GM12874 (cell line): Measurements from ENCODE around the gene RNU6-1.

ENCODE experiments used
- TF ChIP-seq, protein P1 (sequence below): IDR thresholded peaks from 2 replicates; pipeline ENCODE4 v1.5.1; 2011; ENCODE audit warnings: low read depth, mild to moderate bottlenecking, control low read depth, low read length, moderate library complexity; ENCODE audit not compliant: insufficient read depth

RNU6-1 gene

DNA sequence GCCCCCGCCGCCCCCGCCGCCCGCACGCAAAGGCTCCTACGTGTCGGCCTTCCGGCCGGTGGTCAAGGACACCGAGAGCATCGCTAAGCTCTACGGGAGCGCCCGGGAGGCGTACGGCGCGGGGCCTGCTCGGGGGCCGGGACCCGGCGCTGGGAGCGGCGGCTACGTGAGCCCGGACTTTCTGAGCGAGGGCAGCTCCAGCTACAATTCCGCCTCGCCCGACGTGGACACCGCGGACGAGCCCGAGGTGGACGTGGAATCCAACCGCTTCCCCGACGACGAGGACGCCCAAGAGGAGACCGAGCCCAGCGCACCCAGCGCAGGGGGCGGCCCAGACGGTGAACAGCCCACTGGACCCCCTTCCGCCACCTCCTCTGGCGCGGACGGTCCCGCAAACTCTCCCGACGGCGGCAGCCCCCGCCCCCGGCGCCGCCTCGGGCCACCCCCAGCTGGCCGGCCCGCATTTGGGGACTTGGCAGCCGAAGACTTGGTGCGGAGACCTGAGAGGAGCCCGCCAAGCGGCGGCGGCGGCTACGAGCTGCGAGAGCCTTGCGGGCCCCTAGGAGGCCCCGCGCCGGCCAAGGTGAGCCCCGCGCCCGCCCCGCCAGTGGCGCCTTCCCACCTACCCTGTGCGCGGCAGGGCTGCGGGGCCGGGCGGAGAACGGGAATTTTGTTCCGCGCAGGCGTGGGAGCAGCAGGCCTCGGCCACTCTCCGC is 12.1 kb downstream of the RNU6-1 start:
- TF ChIP-seq, protein P1, sequence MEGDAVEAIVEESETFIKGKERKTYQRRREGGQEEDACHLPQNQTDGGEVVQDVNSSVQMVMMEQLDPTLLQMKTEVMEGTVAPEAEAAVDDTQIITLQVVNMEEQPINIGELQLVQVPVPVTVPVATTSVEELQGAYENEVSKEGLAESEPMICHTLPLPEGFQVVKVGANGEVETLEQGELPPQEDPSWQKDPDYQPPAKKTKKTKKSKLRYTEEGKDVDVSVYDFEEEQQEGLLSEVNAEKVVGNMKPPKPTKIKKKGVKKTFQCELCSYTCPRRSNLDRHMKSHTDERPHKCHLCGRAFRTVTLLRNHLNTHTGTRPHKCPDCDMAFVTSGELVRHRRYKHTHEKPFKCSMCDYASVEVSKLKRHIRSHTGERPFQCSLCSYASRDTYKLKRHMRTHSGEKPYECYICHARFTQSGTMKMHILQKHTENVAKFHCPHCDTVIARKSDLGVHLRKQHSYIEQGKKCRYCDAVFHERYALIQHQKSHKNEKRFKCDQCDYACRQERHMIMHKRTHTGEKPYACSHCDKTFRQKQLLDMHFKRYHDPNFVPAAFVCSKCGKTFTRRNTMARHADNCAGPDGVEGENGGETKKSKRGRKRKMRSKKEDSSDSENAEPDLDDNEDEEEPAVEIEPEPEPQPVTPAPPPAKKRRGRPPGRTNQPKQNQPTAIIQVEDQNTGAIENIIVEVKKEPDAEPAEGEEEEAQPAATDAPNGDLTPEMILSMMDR = no peak

DNA sequence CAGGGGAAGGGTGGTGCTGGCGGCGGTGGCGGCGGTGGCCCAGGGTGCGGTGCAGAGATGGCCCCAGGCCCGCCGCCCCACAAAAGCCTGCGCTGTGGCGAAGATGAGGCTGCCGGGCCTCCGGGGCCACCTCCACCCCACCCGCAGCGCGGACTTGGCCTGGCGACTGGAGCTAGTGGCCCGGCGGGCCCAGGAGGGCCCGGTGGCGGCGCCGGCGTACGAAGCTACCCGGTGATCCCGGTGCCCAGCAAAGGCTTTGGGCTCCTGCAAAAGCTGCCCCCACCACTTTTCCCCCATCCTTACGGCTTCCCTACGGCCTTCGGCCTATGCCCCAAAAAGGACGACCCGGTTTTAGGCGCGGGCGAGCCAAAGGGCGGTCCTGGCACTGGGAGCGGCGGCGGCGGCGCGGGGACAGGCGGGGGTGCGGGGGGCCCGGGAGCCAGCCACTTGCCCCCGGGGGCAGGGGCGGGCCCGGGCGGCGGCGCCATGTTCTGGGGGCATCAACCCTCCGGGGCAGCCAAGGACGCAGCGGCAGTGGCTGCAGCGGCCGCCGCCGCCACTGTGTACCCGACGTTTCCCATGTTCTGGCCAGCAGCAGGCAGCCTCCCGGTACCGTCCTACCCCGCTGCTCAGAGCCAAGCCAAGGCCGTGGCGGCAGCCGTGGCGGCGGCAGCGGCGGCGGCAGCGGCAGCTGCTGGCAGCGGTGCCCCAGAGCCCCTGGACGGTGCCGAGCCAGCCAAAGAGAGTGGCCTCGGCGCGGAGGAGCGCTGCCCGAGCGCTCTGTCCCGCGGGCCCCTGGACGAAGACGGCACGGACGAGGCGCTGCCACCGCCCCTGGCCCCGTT is 12.9 kb downstream of the RNU6-1 start:
- TF ChIP-seq, protein P1 = no peak

DNA sequence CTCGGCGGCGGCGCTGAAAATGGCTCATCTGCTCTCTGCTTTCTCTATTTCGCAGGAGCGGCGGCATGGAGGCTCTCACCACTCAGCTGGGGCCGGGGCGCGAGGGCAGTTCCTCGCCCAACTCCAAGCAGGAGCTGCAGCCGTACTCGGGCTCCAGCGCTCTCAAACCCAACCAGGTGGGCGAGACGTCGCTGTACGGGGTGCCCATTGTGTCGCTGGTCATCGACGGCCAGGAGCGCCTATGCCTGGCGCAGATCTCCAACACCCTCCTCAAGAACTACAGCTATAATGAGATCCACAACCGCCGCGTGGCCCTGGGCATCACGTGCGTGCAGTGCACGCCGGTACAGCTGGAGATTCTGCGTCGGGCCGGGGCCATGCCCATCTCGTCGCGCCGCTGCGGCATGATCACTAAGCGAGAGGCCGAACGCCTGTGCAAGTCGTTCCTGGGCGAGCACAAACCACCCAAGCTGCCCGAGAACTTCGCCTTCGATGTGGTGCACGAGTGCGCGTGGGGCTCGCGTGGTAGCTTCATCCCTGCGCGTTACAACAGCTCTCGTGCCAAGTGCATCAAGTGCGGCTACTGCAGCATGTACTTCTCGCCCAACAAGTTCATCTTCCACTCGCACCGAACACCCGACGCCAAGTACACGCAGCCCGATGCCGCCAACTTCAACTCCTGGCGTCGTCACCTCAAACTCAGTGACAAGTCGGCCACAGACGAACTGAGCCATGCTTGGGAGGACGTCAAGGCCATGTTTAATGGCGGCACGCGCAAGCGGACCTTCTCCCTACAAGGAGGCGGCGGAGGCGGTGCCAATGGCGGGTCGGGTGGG is 13.7 kb downstream of the RNU6-1 start:
- TF ChIP-seq, protein P1 = no peak

DNA sequence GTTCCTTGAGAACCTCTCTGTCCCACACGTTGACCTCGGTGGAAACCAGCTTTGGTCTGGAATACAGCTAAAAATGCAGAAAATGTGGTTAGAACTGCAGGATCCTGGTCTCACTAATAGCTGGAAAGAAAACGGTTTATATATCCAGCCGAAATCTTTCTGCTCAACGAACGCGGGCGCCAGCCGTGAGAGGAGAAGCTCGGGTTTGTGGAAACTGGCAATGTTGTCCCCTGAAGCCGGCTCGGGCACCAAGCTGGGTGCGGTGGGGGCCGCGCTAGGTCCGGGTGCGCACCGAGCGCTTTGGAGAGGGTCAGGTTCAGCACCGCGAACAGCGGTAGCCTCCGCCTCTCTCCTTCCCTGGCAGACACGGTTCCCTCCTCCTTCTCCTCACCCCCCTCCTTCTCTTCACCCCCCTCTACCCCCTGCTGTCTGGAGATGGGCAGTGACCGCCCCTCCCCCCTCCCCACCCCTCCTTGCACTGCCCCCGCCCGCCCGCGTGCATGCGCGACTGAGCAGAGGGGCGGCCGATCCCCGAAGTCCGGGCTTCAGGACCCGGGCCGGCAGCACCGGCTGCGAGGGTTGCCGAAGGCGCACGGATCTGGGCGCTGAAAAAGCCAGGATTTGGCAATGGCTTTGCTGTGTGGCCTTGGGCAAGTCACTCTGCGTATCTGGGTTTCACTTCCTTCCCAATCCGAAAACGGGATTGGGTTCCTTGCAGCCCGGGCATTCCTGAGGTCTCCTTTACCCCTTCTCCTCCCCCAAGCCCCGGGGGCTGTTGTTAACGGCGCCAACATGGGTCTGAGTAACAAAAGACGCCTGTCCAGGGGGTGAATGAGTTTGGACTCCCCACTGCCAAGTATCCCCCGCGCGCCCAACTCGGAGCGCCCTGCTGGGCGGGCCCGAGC is 14.6 kb downstream of the RNU6-1 start, which contains the start of gene SKOR1:
Gene SKOR1 (plus strand): TSS at position 534 of the 905 bp plus-strand sequence. CDS start 94 bp downstream, at position 628.
- TF ChIP-seq, protein P1 = no peak

DNA sequence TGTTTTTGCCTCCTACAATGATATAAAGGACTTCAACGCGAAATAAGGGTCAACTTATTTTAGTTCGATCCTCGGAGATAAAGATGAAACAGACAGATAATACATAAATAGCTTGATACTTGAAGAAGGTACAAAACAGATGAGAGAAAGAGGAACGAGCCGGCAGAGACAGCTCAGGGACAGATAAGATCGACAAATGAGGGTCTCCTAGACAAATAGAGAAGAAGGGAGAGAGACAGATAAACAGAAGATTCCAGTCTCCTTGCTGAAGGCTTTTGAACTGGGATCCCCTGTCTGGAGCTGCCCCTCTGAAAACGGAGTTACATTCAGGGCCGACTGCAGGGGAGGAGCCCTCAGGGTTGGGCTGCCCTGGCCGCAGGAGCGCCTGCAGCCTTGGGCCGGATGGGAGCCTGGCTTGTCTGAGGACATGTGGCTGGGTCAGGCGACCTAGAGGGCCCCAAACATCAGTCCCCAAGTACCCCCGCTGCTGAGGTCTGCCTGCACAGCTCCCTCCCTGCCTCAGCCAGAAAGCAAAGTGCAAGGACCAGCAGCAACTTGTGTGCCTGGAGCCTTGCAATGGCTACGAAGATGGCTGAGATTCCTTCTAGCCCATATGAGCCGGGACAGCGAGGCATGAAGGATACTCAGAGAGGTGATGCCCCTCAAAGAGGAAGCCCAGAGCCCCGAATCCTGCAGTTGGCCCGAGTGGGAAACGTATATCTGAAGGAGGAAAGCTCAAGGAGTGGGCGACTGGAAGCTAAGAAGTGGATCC is 15.5 kb downstream of the RNU6-1 start:
- TF ChIP-seq, protein P1 = no peak
